Activated naive CD4-positive, alpha-beta T cell treated with anti-CD3 and anti-CD28 coated beads, Interleukin-2, amount 10 ng/mL, durations not matched to agents 5 hours and 36 hours (primary cell): Measurements from ENCODE around the gene RSPH10B2. TPM values are rescaled to one million over a fixed set of nuclear protein-coding genes. Genes with fewer than 3 reads are reported as not detected.

Experiments used
- total RNA-seq, 2 experiments: library from RNA; stranded (reverse); gene quantifications; one replicate each; pipeline ENCODE4 v1.2.3, GENCODE V29; 2021

The RSPH10B2 gene
- not detected for total RNA-seq

GRCh38 chr7:6753964-6754363 is at the start of gene RSPH10B2:
Gene RSPH10B2, plus strand, starts transcription at chr7:6754103. Its CDS starts 3,575 bp downstream, at chr7:6757678.

DNA sequence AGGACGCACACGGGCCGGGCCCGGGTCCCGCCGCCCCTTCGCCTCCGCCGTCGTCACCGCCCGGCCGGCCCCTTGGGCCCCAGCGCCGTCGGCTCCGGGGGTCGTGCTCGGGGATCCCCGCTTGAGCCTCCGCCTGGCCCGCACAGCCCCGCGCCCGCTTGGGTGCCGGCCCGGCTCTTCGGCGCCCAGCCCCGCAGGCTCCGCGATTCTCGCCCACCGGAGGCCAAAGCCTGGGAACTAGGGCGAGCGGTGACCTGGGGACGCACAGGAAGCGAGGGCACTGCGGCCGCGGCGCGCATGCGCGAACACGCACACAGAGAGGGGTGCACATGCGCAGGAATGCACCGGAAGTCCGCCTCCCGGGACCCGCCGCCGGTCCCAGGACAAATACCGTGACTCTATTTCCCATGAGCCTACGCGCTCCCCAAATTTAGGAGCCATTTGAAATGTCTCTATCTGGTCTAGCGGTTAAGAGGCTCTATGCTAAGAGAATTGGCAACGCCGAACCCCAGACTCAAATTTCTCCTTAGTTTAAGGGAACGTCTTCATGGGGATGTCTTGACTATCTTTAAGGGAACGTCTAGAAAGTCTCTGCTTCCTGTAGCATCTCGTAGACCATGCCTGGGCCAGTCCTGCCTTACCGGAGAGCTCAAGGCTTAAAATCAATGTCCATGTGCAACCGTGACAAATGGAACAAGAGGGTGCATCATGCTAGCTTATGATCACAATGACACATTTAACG is 47.1 kb upstream of the RSPH10B2 start, which contains the start of gene ZNF12:
ZNF12 (minus strand) TSS at position 282 of the 742 bp plus-strand sequence. CDS start 1,774 bp downstream, outside the sequence.

GRCh38 chr7:6826151-6826550 is 72.2 kb downstream of the RSPH10B2 start, which contains the start of gene CCZ1B:
Gene CCZ1B, minus strand, starts transcription at chr7:6826275. Its CDS starts 78 bp downstream, at chr7:6826197.

Other genes starting within 250 kb of the RSPH10B2 start
- gene GRID2IP, start 202.6 kb upstream of the RSPH10B2 start, total RNA-seq: under 1 TPM in 1 of 2 experiments, not detected in 1; 0.12 TPM
- gene ZDHHC4, start 176.6 kb upstream of the RSPH10B2 start, total RNA-seq: 10 to 100 TPM; 33.6 to 36.8 TPM
- 10 to 100 TPM; 38.6 to 41.1 TPM for gene INTS15, start 164.1 kb upstream of the RSPH10B2 start, total RNA-seq
- gene ZNF853, start 138.5 kb upstream of the RSPH10B2 start, total RNA-seq: under 1 TPM; 0.60 to 0.81 TPM
- gene ZNF316, start 116.8 kb upstream of the RSPH10B2 start, total RNA-seq: 10 to 100 TPM; 29.8 to 34.0 TPM
- 10 to 100 TPM; 28.9 to 29.6 TPM for gene ZNF12, start 47.2 kb upstream of the RSPH10B2 start, total RNA-seq
- 10 to 100 TPM; 68.4 to 78.8 TPM for gene CCZ1B, start 72.2 kb downstream of the RSPH10B2 start, total RNA-seq